Colonic mucosa (tissue), 4 donors: ENCODE data around the gene COX4I1. TPM values are rescaled to one million over a fixed set of nuclear protein-coding genes. Genes with fewer than 3 reads are reported as not detected.

Source experiments
- DNase-seq: peaks from one replicate; pipeline ENCODE4 v3.0.0-alpha.2; 2020
- H3K27ac ChIP-seq: fragments of 200-600 bp; one replicate; pipeline ENCODE4 v1.8.0; 2021
- H3K27me3 ChIP-seq: fragments of 200-600 bp; one replicate; pipeline ENCODE4 v1.8.0; 2021
- H3K36me3 ChIP-seq: fragments of 200-600 bp; one replicate; pipeline ENCODE4 v1.8.0; 2021
- H3K4me1 ChIP-seq: fragments of 200-600 bp; one replicate; pipeline ENCODE4 v1.8.0; 2021; ENCODE audit warnings: mild to moderate bottlenecking
- H3K4me3 ChIP-seq: fragments of 200-600 bp; one replicate; pipeline ENCODE4 v1.8.0; 2021
- H3K9ac ChIP-seq, 2 donors: one replicate each; pipeline ENCODE4 v1.7.0; 2013; ENCODE audit warnings: control low read depth in 2 of 2, low read depth in 2 of 2, low read length in 2 of 2
- H3K9me3 ChIP-seq: fragments of 200-600 bp; one replicate; pipeline ENCODE4 v1.8.0; 2021
- CTCF ChIP-seq: fragments of 200-600 bp; IDR thresholded peaks from one replicate; pipeline ENCODE4 v1.8.0; 2022; ENCODE audit warnings: antibody characterized with exemption, mild to moderate bottlenecking
- intact Hi-C: fragments of 100-400 bp; cut with DNase I; formaldehyde crosslinking; loops from one replicate; pipeline ENCODE4 v1.14.1; 2022
- total RNA-seq, 2 donors: library from RNA; stranded (reverse); fragmentation: NEBNext Ultra II Directional in 1 of 2; extraction: Animal tissue kit (Norgen Biotek cat#: 25700) in 1 of 2; gene quantifications; one replicate each; pipeline ENCODE4 v1.2.1, GENCODE V29; 2021
- donor health status: healthy.
- donor health status: DM: no; HTN: no; CAD: no.
- donor health status: DM: no; HTN: no; CAD: no.

The COX4I1 gene
- total RNA-seq, 2 donors from 2014 or later: 1,080 to 1,242 TPM

GRCh38 chr16:85829751-85830445, 30.4 kb downstream of the COX4I1 start:
- DNase-seq: no peak
- Histone ChIP-seq H3K36me3 (no peaks in the 10 kb centered on the region), H3K9me3 (no peaks in the 10 kb centered on the region), H3K9ac (no peak overlapping the region), H3K4me3 (no peak overlapping the region), H3K4me1 (no peaks in the 10 kb centered on the region), H3K27me3 (no peaks in the 10 kb centered on the region), H3K27ac (no peak overlapping the region)
- no peak for TF ChIP-seq CTCF
- intact Hi-C loops: loop anchor here (10.0 kb wide), 1 partner anchor 695 kb away; no protein-coding TSS in a partner anchor

- intact Hi-C loops: no loop called here
- Histone ChIP-seq H3K4me1 (no peaks in the 10 kb centered on the region), H3K27ac (no peak overlapping the region), H3K9me3 (no peaks in the 10 kb centered on the region), H3K9ac (no peak overlapping the region), H3K27me3 (no peaks in the 10 kb centered on the region), H3K4me3 (no peak overlapping the region), H3K36me3 (no peaks in the 10 kb centered on the region)
- no peak for DNase-seq
- TF ChIP-seq CTCF: no peak
These were observed 31.3 kb downstream of the COX4I1 start for GRCh38 chr16:85830821-85831220.

- DNase-seq: no peak
- no peaks in the 10 kb centered on the region for H3K27me3 ChIP-seq
- H3K9me3 ChIP-seq: no peaks in the 10 kb centered on the region
- H3K4me1 ChIP-seq: no peaks in the 10 kb centered on the region
- H3K36me3 ChIP-seq: no peaks in the 10 kb centered on the region
- no peak overlapping the region for H3K4me3 ChIP-seq
- H3K9ac ChIP-seq: no peak overlapping the region
- TF ChIP-seq CTCF: no peak
- intact Hi-C loops: no loop called here
- H3K27ac ChIP-seq: no peak overlapping the region
These were observed 33.2 kb downstream of the COX4I1 start for GRCh38 chr16:85832570-85833218.

GRCh38 chr16:85833219-85833920, 33.9 kb downstream of the COX4I1 start:
- Histone ChIP-seq H3K4me3 (no peak overlapping the region), H3K36me3 (no peaks in the 10 kb centered on the region), H3K27ac (no peak overlapping the region), H3K4me1 (no peaks in the 10 kb centered on the region), H3K9me3 (no peaks in the 10 kb centered on the region), H3K9ac (no peak overlapping the region), H3K27me3 (no peaks in the 10 kb centered on the region)
- intact Hi-C loops: no loop called here
- TF ChIP-seq CTCF: no peak
- DNase-seq: no peak

- Histone ChIP-seq H3K4me1 (no peaks in the 10 kb centered on the region), H3K27ac (no peak overlapping the region), H3K9ac (no peak overlapping the region), H3K9me3 (no peaks in the 10 kb centered on the region), H3K36me3 (no peaks in the 10 kb centered on the region), H3K27me3 (no peaks in the 10 kb centered on the region), H3K4me3 (no peak overlapping the region)
- DNase-seq: no peak
- intact Hi-C loops: no loop called here
- TF ChIP-seq CTCF: no peak
These were observed 35.2 kb downstream of the COX4I1 start for GRCh38 chr16:85834741-85835140.
